Activated gamma-delta T cell treated with Interleukin-2 at 50 U/mL for 16 hours (primary cell): ENCODE measurements around the gene CFAP410.
"Not testable (repeated sequence)": the region's sequence is repeated elsewhere in the genome, so short reads cannot be mapped to it uniquely, and the experiment has no call there.

Source experiments
- DNase-seq: peaks from one replicate; pipeline ENCODE4 v3.0.0-alpha.2; 2020

The CFAP410 gene

GRCh38 chr21:44368711-44369446 lies 29.7 kb upstream of the CFAP410 start:
- DNase-seq: no peak

- DNase-seq: no peak
These were observed 27.5 kb upstream of the CFAP410 start for GRCh38 chr21:44366586-44367211.

DNA sequence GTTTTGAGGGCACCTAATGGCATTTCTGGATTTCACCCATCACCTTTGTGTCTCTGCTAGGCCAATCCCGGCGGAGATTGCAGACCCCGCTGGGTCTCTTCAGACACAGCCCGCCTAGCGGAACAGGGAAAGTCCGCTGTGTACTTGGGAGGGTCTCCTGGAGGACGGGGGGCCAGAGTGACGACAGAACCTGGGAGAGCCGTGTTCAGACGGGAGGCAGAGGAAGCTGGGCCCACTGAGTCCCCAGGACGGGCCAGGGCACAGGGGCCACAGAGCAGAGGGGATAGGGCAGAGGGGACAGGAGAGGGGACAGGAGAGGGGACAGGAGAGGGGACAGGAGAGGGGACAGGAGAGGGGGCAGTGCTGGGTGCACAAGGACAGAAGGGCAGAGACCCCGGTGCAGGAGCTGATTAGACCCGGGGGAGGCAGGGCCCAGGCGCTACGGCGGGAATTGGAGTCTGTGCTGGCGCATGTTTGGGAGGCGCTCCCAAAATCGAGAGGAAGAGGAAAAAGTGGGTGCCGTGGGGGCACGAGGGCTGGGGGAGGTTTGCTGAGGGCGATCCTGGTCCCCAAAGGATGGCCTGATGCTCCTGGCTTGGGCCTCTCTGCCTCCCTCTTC lies 26.9 kb upstream of the CFAP410 start:
- no peak for DNase-seq

DNA sequence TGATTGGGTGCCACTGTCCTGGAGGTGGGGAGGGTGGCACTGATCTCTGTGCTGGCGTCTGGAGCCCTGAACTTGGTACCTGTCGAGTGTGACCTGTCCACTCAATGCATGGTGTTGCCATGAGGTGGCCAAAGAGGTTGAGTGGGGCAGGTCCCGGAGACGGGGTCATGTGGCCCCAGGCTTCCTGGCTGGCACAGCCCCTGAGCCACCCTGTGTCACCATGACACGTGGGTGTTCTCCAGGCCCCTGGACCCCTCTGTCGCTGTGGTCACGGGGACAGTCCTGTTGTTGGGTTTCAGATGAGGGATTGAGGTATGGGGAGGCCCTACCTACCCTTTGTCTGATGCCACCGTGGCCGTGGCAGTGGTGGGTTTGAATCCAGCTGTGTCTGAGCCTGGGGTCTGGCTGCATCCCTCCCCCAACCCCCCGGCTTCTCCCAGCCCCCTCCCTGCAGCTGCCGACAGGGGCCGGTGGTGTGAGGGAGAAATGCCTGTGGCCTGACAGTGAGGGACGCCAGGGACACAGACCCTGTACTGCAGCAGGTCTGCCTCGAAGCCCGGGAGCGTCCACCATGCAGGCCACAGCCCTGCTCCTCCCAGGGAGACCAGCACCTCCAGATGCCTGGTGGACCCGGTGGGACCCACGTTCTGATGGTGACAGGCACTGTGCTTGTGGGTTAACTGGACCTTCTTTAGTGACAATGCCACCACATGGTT lies 26.2 kb upstream of the CFAP410 start:
- no peak for DNase-seq

- DNase-seq: no peak
These were observed 25.2 kb upstream of the CFAP410 start for GRCh38 chr21:44364151-44365053.

DNA sequence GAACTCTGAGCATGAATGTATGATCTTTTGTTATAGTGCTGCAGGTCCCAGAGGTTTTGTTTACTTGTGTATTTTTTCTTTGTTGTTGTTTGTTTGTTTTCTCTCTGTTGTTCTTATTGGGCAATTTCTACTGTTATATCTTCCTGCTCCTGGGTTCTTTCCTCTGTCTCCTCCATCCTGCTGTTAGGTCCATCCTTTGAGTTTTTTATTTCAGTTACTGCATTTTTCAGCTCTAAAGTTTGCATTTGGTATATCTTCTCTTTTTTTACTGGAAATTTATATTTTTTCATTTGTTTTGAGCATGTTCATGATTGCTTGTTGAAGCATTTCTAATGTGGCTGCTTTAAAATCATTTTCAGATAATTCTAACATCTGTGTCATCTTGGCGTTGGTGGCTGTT lies 24.1 kb upstream of the CFAP410 start:
- DNase-seq: no peak

DNA sequence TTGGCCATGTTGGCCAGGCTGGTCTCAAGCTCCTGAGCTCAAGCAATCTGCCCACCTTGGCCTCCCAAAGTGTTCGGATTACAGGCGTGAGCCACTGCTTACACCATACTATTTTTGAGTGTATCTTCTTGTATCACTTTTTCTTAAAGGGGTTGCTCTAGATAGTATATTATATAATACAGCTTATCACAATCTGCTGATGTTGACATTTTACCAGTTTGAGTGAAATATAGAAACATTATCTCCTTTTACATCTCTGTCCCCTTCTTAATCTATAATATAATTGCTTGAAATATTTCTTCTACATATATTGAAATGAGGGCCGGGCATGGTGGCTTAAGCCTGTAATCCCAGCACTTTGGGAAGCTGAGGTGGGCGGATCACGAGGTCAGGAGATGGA lies 22.7 kb upstream of the CFAP410 start:
- DNase-seq: not testable (repeated sequence)

- no peak for DNase-seq
These were observed 21.0 kb upstream of the CFAP410 start for GRCh38 chr21:44360159-44360558.

GRCh38 chr21:44359396-44359795 lies 20.2 kb upstream of the CFAP410 start:
- no peak for DNase-seq

DNA sequence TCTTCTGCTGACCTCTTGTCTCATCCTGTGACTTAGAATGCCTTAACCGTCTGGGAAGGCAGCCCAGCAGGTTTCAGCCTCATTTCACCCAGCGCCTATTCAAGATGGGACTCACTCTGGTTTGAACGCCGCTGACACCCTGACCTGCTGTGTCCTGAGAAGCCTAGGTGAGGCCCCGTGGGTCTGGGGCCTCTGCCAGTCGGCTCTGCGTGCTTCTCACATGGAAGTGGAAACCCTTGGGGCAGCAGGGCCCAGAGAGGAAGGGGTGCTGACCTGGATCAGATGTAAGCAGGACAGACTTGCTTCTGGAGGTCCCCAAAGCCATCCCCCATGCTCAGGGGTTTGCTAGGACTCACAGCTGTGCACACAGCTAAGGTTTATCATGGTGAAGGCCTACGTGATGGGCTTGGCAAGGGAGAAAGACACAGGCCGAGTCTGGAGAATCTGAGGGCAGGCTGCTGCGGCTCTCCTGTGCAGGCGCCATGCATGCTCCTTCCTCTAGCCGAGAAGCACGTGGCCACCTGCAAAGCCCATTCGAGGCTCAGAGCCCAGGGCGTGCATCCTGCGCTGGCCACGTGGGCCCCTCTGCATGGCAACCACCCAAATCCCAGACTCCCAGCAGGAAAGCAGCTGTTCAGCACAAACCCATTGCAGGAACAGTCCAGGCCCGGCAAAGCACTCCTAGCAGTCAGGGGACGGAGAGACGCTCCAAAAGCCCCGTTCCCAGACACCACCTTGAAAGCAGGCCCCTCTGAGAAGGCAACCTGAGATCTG lies 18.1 kb upstream of the CFAP410 start:
- no peak for DNase-seq

DNA sequence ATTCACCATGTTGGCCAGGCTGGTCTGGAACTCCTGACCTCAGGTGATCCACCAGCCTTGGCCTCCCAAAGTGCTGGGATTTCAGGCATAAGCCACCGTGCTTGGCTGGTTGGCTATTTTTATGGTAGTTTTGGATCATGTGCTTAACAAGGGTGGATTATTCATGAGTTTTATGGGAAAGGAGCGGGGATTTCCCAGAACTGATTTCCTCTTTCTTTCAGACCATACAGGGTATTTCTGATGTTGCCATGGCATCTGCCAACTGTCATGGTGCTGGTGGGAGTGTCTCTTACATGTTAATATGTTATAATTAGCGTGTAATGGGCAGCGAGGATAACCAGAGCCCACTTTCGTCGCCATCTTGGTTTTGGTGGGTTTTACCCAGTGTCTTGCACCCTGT lies 17.4 kb upstream of the CFAP410 start:
- DNase-seq: no peak

DNA sequence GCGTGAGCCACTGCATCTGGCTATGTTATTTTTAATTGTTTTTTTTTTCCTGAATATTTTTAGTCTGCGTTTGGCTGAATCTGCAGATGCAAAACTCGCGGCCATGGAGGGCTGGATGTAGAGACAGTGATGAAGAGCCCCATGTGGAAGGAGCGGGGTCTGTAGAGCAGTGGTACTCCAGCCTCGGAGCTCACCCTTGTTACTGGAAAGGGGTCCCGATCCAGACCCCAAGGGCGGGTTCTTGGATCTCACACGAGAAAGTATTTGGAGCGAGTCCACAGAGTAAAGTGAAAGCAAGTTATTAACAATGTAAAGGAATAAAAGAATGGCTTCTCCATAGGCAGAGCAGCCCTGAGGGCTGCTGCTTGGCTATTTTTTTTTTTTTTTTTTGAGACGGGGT lies 17.0 kb upstream of the CFAP410 start:
- DNase-seq: no peak

DNA sequence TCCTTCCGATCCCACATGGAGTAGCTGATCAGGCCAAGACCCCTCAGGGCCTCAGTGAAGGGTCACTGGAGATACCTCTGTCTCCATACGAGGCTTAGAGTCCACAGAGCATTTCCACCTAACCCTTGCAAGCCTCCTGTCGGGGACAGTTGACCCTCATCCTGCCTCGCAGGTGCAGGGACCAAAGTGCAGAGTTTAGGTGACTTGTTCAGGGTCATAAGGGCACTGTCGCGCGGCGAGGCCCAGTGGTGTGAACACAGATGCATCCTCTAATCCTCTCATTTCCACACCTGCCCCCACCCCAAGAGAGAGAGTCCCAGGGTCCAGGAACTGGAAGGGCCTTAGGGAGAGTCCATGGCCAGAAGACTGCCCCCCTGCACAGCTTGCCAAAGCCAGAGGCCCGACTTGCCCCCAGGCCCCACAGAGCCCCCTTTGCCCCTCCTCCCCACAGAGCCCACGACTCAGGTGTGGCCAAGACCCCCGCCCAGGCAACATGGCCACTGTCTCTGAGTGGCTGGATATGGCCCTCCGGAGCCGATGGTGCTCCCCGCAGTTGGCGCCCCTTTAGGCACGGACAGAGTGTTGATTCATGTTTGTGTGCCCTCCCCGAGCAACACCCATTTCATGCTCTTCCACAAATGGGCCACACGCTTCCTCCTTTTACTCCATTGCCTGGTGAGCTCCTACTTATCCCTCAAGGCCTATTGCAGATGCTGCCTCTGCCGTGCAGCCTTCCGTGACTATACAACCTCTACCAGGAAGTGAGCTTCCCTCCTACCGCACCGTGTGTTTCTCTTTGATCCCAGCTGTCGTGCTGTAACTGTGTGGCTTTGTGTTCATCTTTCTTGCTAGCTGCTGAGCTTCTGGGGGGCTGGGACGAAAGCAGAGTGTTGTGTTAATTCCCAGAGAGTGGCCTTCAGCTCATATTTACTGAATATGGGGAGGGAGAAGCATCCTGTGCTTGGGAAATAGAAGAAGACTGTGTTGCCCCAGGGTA lies 15.9 kb upstream of the CFAP410 start:
- DNase-seq: no peak

- no peak for DNase-seq
These were observed 14.8 kb upstream of the CFAP410 start for GRCh38 chr21:44354001-44354405.

DNA sequence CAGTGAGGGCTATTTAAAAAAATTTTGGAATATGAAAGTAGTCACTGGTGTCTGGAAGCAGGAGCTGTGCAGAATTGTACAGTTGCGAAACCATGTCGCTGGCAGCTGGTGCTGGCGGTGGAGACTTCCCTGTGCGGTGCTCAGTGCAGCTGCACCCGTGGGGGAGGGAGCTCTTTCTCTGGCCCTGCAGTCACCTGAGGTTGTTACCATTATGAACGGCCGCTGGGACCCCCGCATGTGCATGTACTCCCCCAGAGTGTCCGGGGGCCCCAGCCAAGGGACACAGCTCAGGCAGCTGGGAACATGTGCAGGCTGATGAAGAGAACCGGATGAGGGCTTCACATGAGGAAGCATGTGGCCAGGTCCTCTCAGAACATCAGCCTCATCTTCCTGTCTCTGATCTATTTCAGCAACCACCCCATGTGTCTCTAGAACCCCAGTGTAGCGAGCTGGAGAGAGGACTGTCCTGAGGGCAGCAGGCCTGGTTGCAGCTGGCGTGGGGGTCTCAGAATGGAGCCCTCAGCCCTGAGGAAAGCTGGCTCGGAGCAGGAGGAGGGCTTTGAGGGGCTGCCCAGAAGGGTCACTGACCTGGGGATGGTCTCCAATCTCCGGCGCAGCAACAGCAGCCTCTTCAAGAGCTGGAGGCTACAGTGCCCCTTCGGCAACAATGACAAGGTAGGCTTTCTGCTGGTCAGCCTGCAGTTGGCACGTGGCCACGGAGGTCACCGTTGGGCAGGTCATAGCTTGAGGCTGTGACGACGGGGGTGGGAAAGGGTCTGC lies 14.2 kb upstream of the CFAP410 start, which contains the start of gene TRPM2:
TSS of gene TRPM2 (plus strand) at position 431 of the 780 bp plus-strand sequence. CDS start at position 511, 80 bp downstream.
- DNase-seq: peak; percentile 40

- no peak for DNase-seq
These were observed 13.2 kb upstream of the CFAP410 start for GRCh38 chr21:44352253-44352860.

DNA sequence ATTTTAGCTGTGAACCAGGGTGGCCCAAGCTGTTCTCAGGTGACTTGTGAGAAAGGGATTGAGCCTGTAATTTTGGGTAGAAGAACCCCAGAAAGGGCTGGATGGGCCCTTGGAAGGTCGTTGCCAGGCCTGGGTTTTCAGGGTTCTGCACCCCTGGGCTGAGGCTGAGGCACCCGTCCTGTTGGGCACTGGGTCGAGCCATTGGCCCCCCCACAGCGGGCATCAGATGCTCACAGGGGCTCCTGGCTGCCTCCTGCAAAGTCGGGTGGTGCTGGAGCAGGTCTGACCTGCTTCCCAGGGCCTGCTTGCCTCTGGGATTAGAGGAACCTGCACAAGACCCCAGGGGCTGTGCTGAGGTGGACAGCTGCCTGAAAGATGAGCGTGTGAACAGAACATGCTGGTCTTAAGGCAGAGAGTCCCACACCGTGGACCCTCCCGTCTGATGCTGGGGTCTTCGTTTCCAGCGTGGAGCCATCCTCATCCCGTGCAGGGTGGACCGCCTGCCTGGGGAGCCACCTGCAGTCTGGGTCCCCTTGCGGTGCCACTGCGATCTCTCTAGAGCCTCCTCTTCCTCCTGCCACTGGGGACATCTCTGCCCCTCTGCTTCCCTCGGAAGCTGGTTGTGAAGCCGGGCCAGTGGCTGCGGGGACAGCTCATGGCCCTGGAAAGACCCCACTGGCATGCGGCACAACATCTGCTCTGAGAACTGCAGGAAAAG lies 12.5 kb upstream of the CFAP410 start:
- no peak for DNase-seq

GRCh38 chr21:44350773-44351481 lies 11.7 kb upstream of the CFAP410 start:
- DNase-seq: no peak
